T-helper 9 cell (primary cell): ENCODE results near the gene FGFR4.

ENCODE experiments used
- DNase-seq: peaks from one replicate; pipeline ENCODE4 v3.0.0-alpha.2; 2020

Gene FGFR4

GRCh38 chr5:177132136-177133095 is 45.7 kb downstream of the FGFR4 start:
- peak; percentile 36 for DNase-seq

GRCh38 chr5:177133096-177133852 is 46.6 kb downstream of the FGFR4 start, which contains the start of gene NSD1:
NSD1 (plus strand) TSS chr5:177133773; CDS start chr5:177135104, 1,331 bp downstream.
- DNase-seq = peak; percentile 85

- DNase-seq = peak; percentile 34
These were observed 47.4 kb downstream of the FGFR4 start for GRCh38 chr5:177133853-177134696.

GRCh38 chr5:177134697-177135225 is 48.0 kb downstream of the FGFR4 start:
- DNase-seq = no peak

GRCh38 chr5:177140312-177140711 is 53.6 kb downstream of the FGFR4 start:
- no peak for DNase-seq

- DNase-seq = no peak
These were observed 54.8 kb downstream of the FGFR4 start for GRCh38 chr5:177141496-177141895.

- no peak for DNase-seq
These were observed 55.4 kb downstream of the FGFR4 start for GRCh38 chr5:177142098-177142611.

GRCh38 chr5:177142778-177143177 is 56.1 kb downstream of the FGFR4 start:
- DNase-seq = no peak

- no peak for DNase-seq
These were observed 60.4 kb downstream of the FGFR4 start for GRCh38 chr5:177146891-177147638.
